UCSD-AML1 (cell line): ENCODE data around the gene CARMIL1.
"Not testable (repeated sequence)": the region's sequence is repeated elsewhere in the genome, so short reads cannot be mapped to it uniquely, and the experiment has no call there.

Experiments used
- DNase-seq: peaks from one replicate; lab custom pipeline; 2025; ENCODE audit not compliant: unreplicated experiment; lab: John Stamatoyannopoulos, UW

The CARMIL1 gene

GRCh38 chr6:25277386-25277785, 1.8 kb upstream of the CARMIL1 start:
- DNase-seq = no peak

DNA sequence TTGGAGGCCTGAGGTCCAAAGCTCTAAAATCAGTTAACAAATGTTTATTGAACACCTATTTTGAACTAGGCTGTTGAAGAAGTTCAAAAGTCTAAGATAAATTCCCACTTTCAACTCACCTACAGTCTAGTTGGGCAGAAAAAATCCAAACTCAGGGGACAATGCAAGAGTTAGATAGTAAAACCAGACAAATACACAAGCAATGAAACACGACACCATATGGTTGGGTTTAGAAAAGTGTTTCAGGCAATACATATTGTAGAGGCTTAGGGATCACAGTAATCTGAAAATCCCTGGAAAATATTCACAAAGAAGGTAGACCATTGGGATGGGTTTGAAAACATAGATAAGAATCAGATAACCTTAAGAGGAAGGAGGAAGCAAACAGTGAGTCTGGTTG, 1.3 kb upstream of the CARMIL1 start:
- no peak for DNase-seq

DNA sequence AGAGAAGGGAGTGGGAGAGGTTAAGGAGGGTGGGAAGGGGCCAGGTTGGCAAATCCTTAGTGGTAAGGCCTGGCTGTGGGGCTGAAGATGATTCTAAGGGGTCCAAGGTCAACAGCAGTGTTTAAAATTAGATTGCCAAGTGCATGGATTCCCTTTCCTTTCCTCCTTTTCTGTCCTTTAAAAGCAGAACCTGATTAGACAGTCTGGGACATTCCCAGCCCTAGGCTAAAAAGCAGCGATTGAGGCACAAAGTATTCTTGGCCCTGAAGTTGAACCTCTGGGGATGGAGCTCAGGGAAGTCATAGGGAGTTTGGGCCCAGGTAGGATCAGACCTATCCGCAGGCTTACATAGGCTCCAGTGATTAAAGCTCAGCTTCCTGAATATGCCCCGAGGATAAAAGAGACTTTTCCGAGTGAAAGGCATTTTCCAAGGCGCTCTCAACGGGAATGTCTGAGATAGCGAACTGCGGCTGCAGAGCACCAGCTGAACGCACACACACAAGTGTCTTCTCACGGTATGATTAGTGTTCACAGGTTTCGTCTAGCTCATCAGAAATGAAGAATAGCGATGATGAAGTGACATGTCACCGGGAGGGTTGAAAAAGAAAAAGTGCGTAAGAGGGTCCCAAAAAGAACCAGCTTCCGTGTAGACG, 787 bp upstream of the CARMIL1 start:
- no peak for DNase-seq

- peak; percentile 34 for DNase-seq
Observed at GRCh38 chr6:25279748-25280343, 672 bp downstream of the CARMIL1 start.

GRCh38 chr6:25280344-25281074, 1.3 kb downstream of the CARMIL1 start:
- no peak for DNase-seq

- DNase-seq = no peak
Observed at GRCh38 chr6:25286891-25287290, 7.7 kb downstream of the CARMIL1 start.

DNA sequence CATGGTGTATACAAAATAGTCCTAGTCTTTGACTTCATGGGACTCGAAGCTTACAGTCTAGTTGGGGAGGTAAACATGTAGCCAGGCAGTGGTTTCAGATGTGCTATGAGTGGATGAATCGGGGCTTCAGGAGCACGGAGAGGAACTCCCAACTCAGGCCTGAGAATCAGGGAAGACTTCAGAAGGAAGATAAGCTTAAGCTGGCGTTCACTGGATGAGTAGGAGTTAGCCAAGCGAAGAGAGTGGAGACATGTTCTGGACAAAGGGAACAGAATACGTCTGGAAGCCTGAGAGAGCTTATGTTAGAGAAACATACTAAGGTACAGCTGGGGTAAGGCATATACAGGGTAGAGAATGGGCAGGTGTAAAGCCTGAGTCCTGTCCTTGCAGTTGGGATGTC, 8.8 kb downstream of the CARMIL1 start:
- no peak for DNase-seq

DNA sequence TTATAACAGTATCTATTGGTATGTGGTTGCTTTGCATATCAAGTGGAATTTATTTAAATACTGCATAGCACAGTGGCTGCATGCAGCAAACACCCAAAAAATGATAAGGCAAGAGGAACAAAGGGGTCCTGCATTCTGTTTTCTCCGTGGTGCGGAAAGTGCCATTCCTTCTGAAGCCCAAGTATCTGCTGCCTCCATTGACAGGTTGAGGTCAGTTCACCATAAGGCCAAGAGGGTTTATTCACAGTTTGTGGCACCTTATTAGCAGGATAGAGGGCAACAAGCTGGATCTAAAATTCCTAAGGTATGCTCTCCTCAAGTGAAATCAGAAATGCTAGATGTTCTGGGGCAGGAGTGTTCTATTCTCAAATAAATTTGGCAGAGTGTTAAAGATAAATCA, 9.3 kb downstream of the CARMIL1 start:
- no peak for DNase-seq

GRCh38 chr6:25290306-25291060, 11.3 kb downstream of the CARMIL1 start:
- DNase-seq = no peak

DNA sequence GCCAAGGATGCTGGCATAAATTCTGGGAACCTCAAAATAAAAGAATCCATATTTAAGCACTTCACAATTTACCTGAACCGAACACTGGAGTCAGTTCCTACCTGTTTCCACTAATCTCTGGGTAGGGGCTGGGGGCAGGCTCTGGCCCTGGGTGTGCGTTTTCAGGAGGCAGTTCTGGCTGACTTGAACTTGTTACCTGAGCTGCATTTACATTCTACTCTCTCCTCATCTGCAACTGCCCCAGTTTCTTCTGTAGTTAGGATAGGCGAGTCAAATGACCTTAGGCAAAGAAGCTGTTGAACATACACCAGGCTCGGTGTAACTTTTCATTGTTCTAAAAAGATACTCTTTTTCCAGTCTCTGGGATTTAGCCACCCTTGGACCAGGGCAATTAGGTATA, 13.2 kb downstream of the CARMIL1 start:
- no peak for DNase-seq

DNA sequence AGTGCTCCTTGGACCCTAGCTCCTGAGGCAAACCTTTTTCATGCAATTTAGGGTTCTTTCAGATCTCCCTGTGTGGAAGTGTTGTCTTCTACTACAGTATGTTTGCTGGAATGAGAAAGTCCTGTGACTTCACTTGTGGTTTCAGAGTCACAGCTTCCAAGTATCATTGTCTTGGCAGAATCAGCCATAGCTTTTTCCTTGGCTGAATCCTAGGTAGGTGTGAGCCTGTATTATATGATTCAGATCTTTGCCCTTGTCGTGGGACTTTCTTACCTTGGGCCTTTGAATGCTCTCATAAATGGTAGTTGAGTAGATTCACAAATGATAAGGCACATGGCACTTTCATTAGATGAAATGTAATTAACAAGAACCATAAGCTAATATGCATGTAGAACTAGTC, 16.5 kb downstream of the CARMIL1 start:
- no peak for DNase-seq

- DNase-seq = no peak
Observed at GRCh38 chr6:25296217-25296905, 17.2 kb downstream of the CARMIL1 start.

GRCh38 chr6:25297039-25297441, 17.9 kb downstream of the CARMIL1 start:
- no peak for DNase-seq

DNA sequence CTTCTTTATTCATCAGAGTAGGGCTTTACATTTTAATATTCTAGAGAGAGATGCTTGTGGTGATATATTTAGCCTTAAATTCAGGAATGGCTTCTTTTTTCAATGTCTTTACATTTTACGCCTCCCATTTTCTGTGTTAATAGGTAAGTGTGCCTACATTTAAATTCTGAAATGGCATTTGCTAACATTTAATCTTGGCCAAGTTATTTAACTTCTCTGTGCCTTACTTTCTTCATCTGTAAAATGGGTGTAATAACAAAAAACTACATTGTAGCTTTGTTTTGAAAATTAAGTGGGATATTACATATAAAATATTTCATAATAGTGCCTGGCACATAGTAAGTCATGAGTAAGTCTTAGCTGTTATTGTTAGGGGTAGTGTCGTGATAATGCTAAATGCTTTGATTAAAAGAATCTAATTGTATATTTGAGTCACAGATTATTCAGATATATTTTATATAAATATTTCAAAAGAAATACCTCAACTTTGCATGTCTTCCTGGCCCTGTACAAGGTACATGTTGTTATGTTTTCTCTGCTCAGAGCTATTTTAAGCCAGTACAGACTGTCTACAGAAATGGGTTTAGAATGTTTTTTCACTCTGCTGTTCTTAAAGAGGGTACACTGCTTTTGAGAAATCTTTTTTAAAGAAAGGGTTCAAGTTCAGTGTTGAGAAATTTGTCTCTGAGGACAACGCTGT, 18.8 kb downstream of the CARMIL1 start:
- no peak for DNase-seq

- DNase-seq = not testable (repeated sequence)
Observed at GRCh38 chr6:25298523-25298865, 19.3 kb downstream of the CARMIL1 start.

GRCh38 chr6:25301362-25301761, 22.2 kb downstream of the CARMIL1 start:
- DNase-seq = peak; percentile 27

- DNase-seq = no peak
Observed at GRCh38 chr6:25302151-25302550, 23.0 kb downstream of the CARMIL1 start.

DNA sequence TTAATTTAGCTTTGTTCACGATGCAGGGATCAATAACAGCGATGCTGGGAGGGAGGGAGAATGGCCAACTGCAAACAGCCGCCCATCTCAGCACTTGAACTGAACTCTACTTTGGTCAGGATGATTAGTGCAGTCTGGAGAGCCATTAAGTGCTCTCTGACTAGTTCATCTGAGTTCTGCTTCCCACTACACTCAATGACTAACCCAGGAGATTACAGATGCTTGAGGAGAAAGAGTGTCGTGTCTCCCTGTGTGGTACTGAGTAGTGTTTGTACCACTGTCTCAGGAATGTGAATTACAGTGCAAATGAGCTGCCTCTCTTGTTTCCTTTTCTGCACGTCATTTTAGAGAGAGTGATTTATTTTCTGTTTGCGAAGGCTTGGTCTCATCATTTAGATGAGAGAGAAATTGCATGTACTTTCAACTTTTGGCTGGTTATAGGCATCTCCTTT, 23.5 kb downstream of the CARMIL1 start:
- no peak for DNase-seq

DNA sequence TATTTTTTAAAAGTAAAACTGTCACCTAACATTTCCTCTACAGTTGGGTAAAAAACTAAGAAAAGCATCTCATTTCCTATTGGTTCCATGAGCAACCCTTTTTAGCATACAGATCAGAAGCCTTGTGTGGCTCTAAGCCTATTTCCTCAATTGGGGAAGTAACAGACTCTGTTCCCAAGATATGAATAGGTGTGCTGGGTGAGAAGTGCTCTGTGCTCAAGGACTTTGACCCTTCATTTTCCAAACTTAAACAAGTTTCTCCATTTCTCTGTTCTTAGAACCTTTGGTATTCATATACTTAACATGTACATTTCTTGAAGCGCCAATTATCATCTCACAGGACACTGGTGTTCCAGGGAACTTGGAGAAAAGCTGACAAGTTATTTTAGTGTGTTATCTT, 24.1 kb downstream of the CARMIL1 start:
- DNase-seq = no peak

- no peak for DNase-seq
Observed at GRCh38 chr6:25306379-25306778, 27.2 kb downstream of the CARMIL1 start.
